CD4-positive, alpha-beta memory T cell (primary cell): Measurements from ENCODE around the gene CCDC107. TPM values are rescaled to one million over a fixed set of nuclear protein-coding genes. Genes with fewer than 3 reads are reported as not detected.

Experiments used
- CTCF ChIA-PET: fragments of 350-600 bp; sonication (Branson Sonifier 250); formaldehyde crosslinking; loops from one replicate; lab custom pipeline; 2021; ENCODE audit warnings: inconsistent platforms; ENCODE audit not compliant: partially characterized antibody; lab: Charles Lee
- POLR2A ChIA-PET: fragments of 350-600 bp; sonication (Branson Sonifier 250); formaldehyde crosslinking; loops from one replicate; lab custom pipeline; 2021; ENCODE audit not compliant: partially characterized antibody; lab: Charles Lee
- DNase-seq, 5 donors: peaks; one replicate each; pipeline versions ENCODE4 v3.0.0 to v3.0.0-alpha.2; 2020 to 2022; ENCODE audit warnings: mixed read lengths in 1 of 5
- H3K27ac ChIP-seq: one replicate; pipeline ENCODE4 v1.7.0; 2013; ENCODE audit warnings: low read depth, low read length
- H3K27me3 ChIP-seq: 2 replicates; pipeline ENCODE4 v1.7.0; 2013; ENCODE audit warnings: mild to moderate bottlenecking, low read length, moderate library complexity; ENCODE audit not compliant: insufficient read depth
- H3K36me3 ChIP-seq: 2 replicates; pipeline ENCODE4 v1.7.0; 2013; ENCODE audit warnings: mild to moderate bottlenecking, low read length, moderate library complexity; ENCODE audit not compliant: insufficient read depth
- H3K4me1 ChIP-seq: 2 replicates; pipeline ENCODE4 v1.7.0; 2013; ENCODE audit warnings: mild to moderate bottlenecking, low read length, moderate library complexity; ENCODE audit not compliant: insufficient read depth
- H3K4me3 ChIP-seq, 2 donors: one replicate each; pipeline ENCODE4 v1.7.0; 2013; ENCODE audit warnings: low read length in 2 of 2, mild to moderate bottlenecking in 1 of 2
- H3K9me3 ChIP-seq, 2 donors: one replicate each; pipeline ENCODE4 v1.7.0; 2013; ENCODE audit warnings: low read length in 2 of 2, control low read depth in 1 of 2; ENCODE audit not compliant: control insufficient read depth in 1 of 2
- H3K27ac Mint-ChIP-seq, 7 donors: one replicate each; pipeline ENCODE4 v1.8.0; 2020 to 2021; ENCODE audit warnings: mixed read lengths in 7 of 7, mild to moderate bottlenecking in 6 of 7, inconsistent platforms in 3 of 7, moderate library complexity in 3 of 7
- H3K27me3 Mint-ChIP-seq, 2 donors: one replicate each; pipeline ENCODE4 v1.8.0; 2020 to 2021; ENCODE audit warnings: mixed read lengths in 2 of 2
- H3K36me3 Mint-ChIP-seq, 2 donors: one replicate each; pipeline ENCODE4 v1.8.0; 2020 to 2021; ENCODE audit warnings: mixed read lengths in 2 of 2, inconsistent platforms in 1 of 2, mild to moderate bottlenecking in 1 of 2
- H3K4me1 Mint-ChIP-seq, 4 donors: one replicate each; pipeline ENCODE4 v1.8.0; 2020 to 2021; ENCODE audit warnings: mixed read lengths in 4 of 4, mild to moderate bottlenecking in 1 of 4
- H3K4me3 Mint-ChIP-seq, 8 donors: one replicate each; pipeline ENCODE4 v1.8.0; 2020 to 2021; ENCODE audit warnings: mixed read lengths in 8 of 8, mild to moderate bottlenecking in 7 of 8, moderate library complexity in 6 of 8, inconsistent platforms in 3 of 8
- H3K9me3 Mint-ChIP-seq, 8 donors: one replicate each; pipeline ENCODE4 v1.8.0; 2020 to 2021; ENCODE audit warnings: mixed read lengths in 8 of 8, mild to moderate bottlenecking in 5 of 8, inconsistent platforms in 3 of 8, moderate library complexity in 1 of 8
- intact Hi-C: fragments of 100-400 bp; cut with micrococcal nuclease; formaldehyde crosslinking; loops from one replicate; pipeline ENCODE4 v1.15.1; 2023
- polyA plus RNA-seq, 2 donors: library from polyadenylated mRNA; unstranded; fragments of 300-500 nt; fragmentation: Illumina TruSeq; gene quantifications; one replicate each; pipeline ENCODE4 v1.2.3, GENCODE V29; 2021
- total RNA-seq, 2 experiments: library from RNA; stranded (reverse); gene quantifications; one replicate each; pipeline ENCODE4 v1.2.3, GENCODE V29; 2021

The CCDC107 gene
- total and polyA plus RNA-seq, 4 experiments from 2014 or later: 28.4 to 92.5 (median 60.5) TPM

GRCh38 chr9:35691757-35692301 is 33.7 kb downstream of the CCDC107 start:
- Histone ChIP-seq H3K27me3 (no peaks in the 10 kb centered on the region), H3K4me1 (peaks cover 15% of the 10 kb centered on the region), H3K27ac (no peak overlapping the region), H3K9me3 (no peaks in the 10 kb centered on the region), H3K4me3 (no peak overlapping the region), H3K36me3 (peaks cover under 1% of the 10 kb centered on the region)
- intact Hi-C loops: no loop called here
- Mint-ChIP-seq H3K4me3 (peak overlapping the region; percentile 82 to 90 (median 88)), H3K27ac (peak overlapping the region; percentile 55 to 92 (median 81)), H3K36me3 (peaks cover 0 to 5% of the 10 kb centered on the region in 2 donors), H3K27me3 (no peaks in the 10 kb centered on the region), H3K4me1 (peaks cover 11 to 40% (median 22%) of the 10 kb centered on the region in 4 donors), H3K9me3 (no peaks in the 10 kb centered on the region)
- POLR2A ChIA-PET: interaction anchor here (0.5 to 12.0 kb wide), 10 partner anchors 8 to 86 kb away, joined by 3 to 160 read pairs (median 5); partner anchors contain the start of genes ARHGEF39, CCDC107, CREB3 and RMRP
- CTCF ChIA-PET: interaction anchor here (0.6 to 16.3 kb wide), 9 partner anchors 9 to 190 kb away, joined by 3 to 339 read pairs (median 4); partner anchors contain the start of genes ARHGEF39, CCDC107, CREB3 and RMRP
- no peak for DNase-seq

DNA sequence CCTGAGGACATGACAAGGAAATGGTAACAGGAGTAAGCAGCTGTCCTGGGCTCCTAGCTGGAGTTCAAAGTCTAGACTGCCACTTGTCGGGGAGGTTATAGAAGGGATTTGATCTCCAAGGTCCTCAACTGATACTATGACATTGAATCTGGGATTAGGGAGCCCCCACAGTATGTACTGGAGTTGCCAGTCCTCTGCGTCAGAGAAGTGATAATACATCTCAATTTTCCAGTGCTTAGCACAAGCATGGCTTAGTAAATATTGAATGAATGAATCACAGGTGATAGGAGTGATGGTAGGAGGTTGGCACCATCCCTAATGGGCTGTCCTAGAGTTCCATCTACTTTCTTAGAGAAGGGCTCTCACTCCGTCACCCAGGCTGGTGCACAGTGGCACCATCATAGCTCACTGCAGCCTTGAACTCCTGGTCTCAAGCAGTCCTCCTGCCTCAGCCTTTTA is 37.9 kb downstream of the CCDC107 start:
- Mint-ChIP-seq H3K27ac (peak overlapping the region in 3 of 7 donors; percentile 35 to 89 (median 83)), H3K36me3 (peaks cover 0 to 19% of the 10 kb centered on the region in 2 donors), H3K4me1 (peaks cover 7 to 22% (median 16%) of the 10 kb centered on the region in 4 donors), H3K9me3 (no peaks in the 10 kb centered on the region), H3K27me3 (no peaks in the 10 kb centered on the region), H3K4me3 (no peak overlapping the region)
- no peak for DNase-seq
- Histone ChIP-seq H3K4me3 (no peak overlapping the region), H3K9me3 (no peaks in the 10 kb centered on the region), H3K27me3 (no peaks in the 10 kb centered on the region), H3K36me3 (peaks cover 42% of the 10 kb centered on the region), H3K4me1 (peaks cover 15% of the 10 kb centered on the region), H3K27ac (no peak overlapping the region)
- intact Hi-C loops: loop anchor here (1.0 to 2.0 kb wide), 5 partner anchors 33 to 92 kb away; partner anchors contain the start of genes CCDC107 and RMRP
- CTCF ChIA-PET: interaction anchor here (0.6 to 16.3 kb wide), 38 partner anchors 8 to 323 kb away, joined by 3 to 339 read pairs (median 13); partner anchors contain the start of genes ARHGEF39, CA9, CCDC107 and CREB3
- POLR2A ChIA-PET: interaction anchor here (0.9 to 12.0 kb wide), 12 partner anchors 8 to 209 kb away, joined by 3 to 160 read pairs (median 6); partner anchors contain the start of genes ARHGEF39, CCDC107, CD72 and CREB3

- peaks cover 9% of the 10 kb centered on the region for H3K4me1 ChIP-seq
- H3K9me3 Mint-ChIP-seq: no peaks in the 10 kb centered on the region
- intact Hi-C loops: loop anchor here (1.0 to 2.0 kb wide), 5 partner anchors 32 to 92 kb away; partner anchors contain the start of genes CCDC107 and RMRP
- H3K27me3 Mint-ChIP-seq: no peaks in the 10 kb centered on the region
- H3K27ac Mint-ChIP-seq: peak overlapping the region; percentile 35 to 89 (median 79)
- peaks cover 49% of the 10 kb centered on the region for H3K36me3 ChIP-seq
- DNase-seq: peak in 4 of 5 donors; percentile 42 to 61 (median 52)
- CTCF ChIA-PET: interaction anchor here (0.5 to 16.3 kb wide), 42 partner anchors 9 to 216 kb away, joined by 3 to 339 read pairs (median 8); partner anchors contain the start of genes ARHGEF39, CA9, CCDC107 and CREB3
- H3K4me1 Mint-ChIP-seq: peaks cover 7 to 15% (median 12%) of the 10 kb centered on the region in 4 donors
- no peak overlapping the region for H3K4me3 Mint-ChIP-seq
- no peaks in the 10 kb centered on the region for H3K9me3 ChIP-seq
- H3K4me3 ChIP-seq: no peak overlapping the region
- H3K27ac ChIP-seq: no peak overlapping the region
- no peaks in the 10 kb centered on the region for H3K27me3 ChIP-seq
- peaks cover 0 to 19% of the 10 kb centered on the region in 2 donors for H3K36me3 Mint-ChIP-seq
- POLR2A ChIA-PET: interaction anchor here (0.8 to 12.0 kb wide), 14 partner anchors 9 to 210 kb away, joined by 3 to 160 read pairs (median 5); partner anchors contain the start of genes ARHGEF39, CCDC107, CD72 and CREB3
Observed at GRCh38 chr9:35696520-35697215, 38.6 kb downstream of the CCDC107 start.

DNA sequence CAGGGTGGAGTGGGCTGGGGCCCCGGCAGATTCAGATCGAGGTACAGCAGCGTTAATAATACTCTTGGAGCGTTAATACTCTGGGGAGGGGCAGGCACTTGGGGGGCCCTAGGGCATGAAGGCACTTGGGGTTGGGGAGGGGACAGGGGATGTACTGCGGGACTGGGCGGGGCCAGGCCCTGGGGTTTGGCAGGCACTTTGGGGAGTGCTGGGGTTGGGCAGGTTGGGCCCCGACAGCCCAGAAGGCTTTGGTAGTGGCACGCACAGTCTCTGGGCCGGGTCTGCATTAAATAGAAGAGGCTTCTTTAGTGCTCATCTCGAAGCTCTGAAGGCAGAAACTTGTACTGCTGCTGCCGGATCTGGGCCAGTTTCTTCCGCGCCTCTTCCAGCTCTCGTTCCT is 39.4 kb downstream of the CCDC107 start:
- H3K4me1 ChIP-seq: peaks cover 9% of the 10 kb centered on the region
- H3K27ac ChIP-seq: no peak overlapping the region
- no peak overlapping the region for H3K4me3 Mint-ChIP-seq
- CTCF ChIA-PET: interaction anchor here (0.5 to 16.3 kb wide), 24 partner anchors 9 to 109 kb away, joined by 3 to 339 read pairs (median 20); partner anchors contain the start of genes ARHGEF39, CCDC107, CREB3 and GBA2
- H3K9me3 ChIP-seq: no peaks in the 10 kb centered on the region
- intact Hi-C loops: loop anchor here (2.0 kb wide), 2 partner anchors 31 to 81 kb away; no protein-coding TSS in a partner anchor
- DNase-seq: no peak
- H3K9me3 Mint-ChIP-seq: no peaks in the 10 kb centered on the region
- no peaks in the 10 kb centered on the region for H3K27me3 ChIP-seq
- POLR2A ChIA-PET: interaction anchor here (1.1 to 12.0 kb wide), 7 partner anchors 10 to 210 kb away, joined by 3 to 160 read pairs (median 13); partner anchors contain the start of genes ARHGEF39, CCDC107, CREB3 and RMRP
- H3K4me3 ChIP-seq: no peak overlapping the region
- peak overlapping the region in 2 of 7 donors; percentile 35 to 53 for H3K27ac Mint-ChIP-seq
- no peaks in the 10 kb centered on the region for H3K27me3 Mint-ChIP-seq
- H3K36me3 ChIP-seq: peaks cover 55% of the 10 kb centered on the region
- H3K4me1 Mint-ChIP-seq: peaks cover 4 to 10% (median 8%) of the 10 kb centered on the region in 4 donors
- peaks cover 0 to 19% of the 10 kb centered on the region in 2 donors for H3K36me3 Mint-ChIP-seq

- Histone ChIP-seq H3K4me1 (peaks cover 9% of the 10 kb centered on the region), H3K27ac (no peak overlapping the region), H3K27me3 (no peaks in the 10 kb centered on the region), H3K9me3 (no peaks in the 10 kb centered on the region), H3K4me3 (no peak overlapping the region), H3K36me3 (peaks cover 62% of the 10 kb centered on the region)
- ChIA-PET POLR2A (interaction anchor here (3.4 to 12.0 kb wide), 4 partner anchors 11 to 50 kb away, joined by 13 to 160 read pairs (median 96); partner anchors contain the start of genes ARHGEF39, CCDC107, CREB3 and RMRP), CTCF (interaction anchor here (1.8 to 16.3 kb wide), 14 partner anchors 10 to 94 kb away, joined by 5 to 339 read pairs (median 35); partner anchors contain the start of genes ARHGEF39, CCDC107, CREB3 and MSMP)
- H3K9me3 Mint-ChIP-seq: no peaks in the 10 kb centered on the region
- intact Hi-C loops: no loop called here
- H3K4me3 Mint-ChIP-seq: no peak overlapping the region
- DNase-seq: no peak
- H3K36me3 Mint-ChIP-seq: peaks cover 7 to 25% of the 10 kb centered on the region in 2 donors
- no peaks in the 10 kb centered on the region for H3K27me3 Mint-ChIP-seq
- H3K4me1 Mint-ChIP-seq: peaks cover 4 to 10% (median 8%) of the 10 kb centered on the region in 4 donors
- H3K27ac Mint-ChIP-seq: no peak overlapping the region
Observed at GRCh38 chr9:35698231-35698630, 40.1 kb downstream of the CCDC107 start.

GRCh38 chr9:35700031-35700430 is 41.9 kb downstream of the CCDC107 start:
- intact Hi-C loops: no loop called here
- CTCF ChIA-PET: interaction anchor here (1.9 to 16.3 kb wide), 5 partner anchors 8 to 95 kb away, joined by 5 to 339 read pairs (median 45); partner anchors contain the start of genes ARHGEF39, CCDC107, RMRP and SIT1
- POLR2A ChIA-PET: interaction anchor here (1.0 kb wide), 1 partner anchor 53 kb away, joined by 3 read pairs; no protein-coding TSS in a partner anchor
- no peak overlapping the region for H3K27ac ChIP-seq
- H3K36me3 ChIP-seq: peaks cover 80% of the 10 kb centered on the region
- peaks cover 9% of the 10 kb centered on the region for H3K4me1 ChIP-seq
- no peak overlapping the region for H3K4me3 ChIP-seq
- H3K4me3 Mint-ChIP-seq: no peak overlapping the region
- H3K36me3 Mint-ChIP-seq: peaks cover 25 to 38% of the 10 kb centered on the region in 2 donors
- H3K9me3 Mint-ChIP-seq: no peaks in the 10 kb centered on the region
- no peak overlapping the region for H3K27ac Mint-ChIP-seq
- no peaks in the 10 kb centered on the region for H3K9me3 ChIP-seq
- H3K27me3 ChIP-seq: no peaks in the 10 kb centered on the region
- DNase-seq: no peak
- no peaks in the 10 kb centered on the region for H3K27me3 Mint-ChIP-seq
- peaks cover 5 to 10% (median 8%) of the 10 kb centered on the region in 4 donors for H3K4me1 Mint-ChIP-seq
